OCI-LY3 (cell line): Measurements from ENCODE around the gene OR2T8.

Experiments
- H2AFZ ChIP-seq: fragments of 200-600, 300-600 bp; shearing (Covaris generic); 2 replicates; pipeline ENCODE4 v1.6.0; 2014; ENCODE audit warnings: antibody characterized with exemption, low read depth, low read length
- H3K27ac ChIP-seq: fragments of 200-600, 300-600 bp; sonication (generic); 2 replicates; pipeline ENCODE4 v1.5.1; 2014; ENCODE audit warnings: mild to moderate bottlenecking, low read length, moderate library complexity, mixed read lengths
- H3K27me3 ChIP-seq: fragments of 200-600, 300-600 bp; sonication (generic); 2 replicates; pipeline ENCODE4 v1.6.1; 2014; ENCODE audit warnings: low read depth, low read length, mixed read lengths
- H3K36me3 ChIP-seq: fragments of 200-600, 300-600 bp; sonication (generic); replicated peaks from 2 replicates; pipeline ENCODE3; 2014; ENCODE audit warnings: low read depth, low read length, mixed read lengths
- H3K4me1 ChIP-seq: fragments of 300-600, 200-600 bp; sonication (generic); 2 replicates; pipeline ENCODE4 v1.6.1; 2014; ENCODE audit warnings: low read length, mixed read lengths
- H3K4me2 ChIP-seq: fragments of 200-600, 300-600 bp; sonication (generic); 2 replicates; pipeline ENCODE4 v1.6.1; 2014; ENCODE audit warnings: low read length, mixed read lengths
- H3K4me3 ChIP-seq: fragments of 300-600, 200-600 bp; sonication (generic); 2 replicates; pipeline ENCODE4 v1.5.1; 2014; ENCODE audit warnings: antibody characterized with exemption, mild to moderate bottlenecking, low read length, moderate library complexity
- H3K79me2 ChIP-seq: fragments of 300-600, 200-600 bp; shearing (Covaris generic); 2 replicates; pipeline ENCODE4 v1.6.1; 2014; ENCODE audit warnings: mild to moderate bottlenecking, low read length, mixed read lengths
- H3K9ac ChIP-seq: fragments of 300-600, 200-600 bp; shearing (Covaris generic); 2 replicates; pipeline ENCODE4 v1.6.0; 2014; ENCODE audit warnings: mild to moderate bottlenecking, low read length, moderate library complexity
- H3K9me3 ChIP-seq: fragments of 200-600, 300-600 bp; shearing (Covaris generic); 2 replicates; pipeline ENCODE4 v1.6.1; 2014; ENCODE audit warnings: low read length, mixed read lengths; ENCODE audit not compliant: insufficient read depth
- H4K20me1 ChIP-seq: fragments of 200-600, 300-600 bp; sonication (generic); 2 replicates; pipeline ENCODE4 v1.6.1; 2016; ENCODE audit warnings: low read length, mixed read lengths; ENCODE audit not compliant: insufficient read depth
- EZH2phosphoT487 ChIP-seq: fragments of 200-600 bp; shearing (Covaris generic); IDR thresholded peaks from 2 replicates; pipeline ENCODE4 v1.6.1; 2018; ENCODE audit warnings: antibody characterized with exemption, mixed run types, low read depth
- TF ChIP-seq, protein P1 (sequence below): fragments of 200-600, 300-600 bp; sonication (generic); IDR thresholded peaks from 2 replicates; pipeline ENCODE4 v1.5.1; 2014; ENCODE audit warnings: antibody characterized with exemption, low read length, low read depth

Gene OR2T8

DNA sequence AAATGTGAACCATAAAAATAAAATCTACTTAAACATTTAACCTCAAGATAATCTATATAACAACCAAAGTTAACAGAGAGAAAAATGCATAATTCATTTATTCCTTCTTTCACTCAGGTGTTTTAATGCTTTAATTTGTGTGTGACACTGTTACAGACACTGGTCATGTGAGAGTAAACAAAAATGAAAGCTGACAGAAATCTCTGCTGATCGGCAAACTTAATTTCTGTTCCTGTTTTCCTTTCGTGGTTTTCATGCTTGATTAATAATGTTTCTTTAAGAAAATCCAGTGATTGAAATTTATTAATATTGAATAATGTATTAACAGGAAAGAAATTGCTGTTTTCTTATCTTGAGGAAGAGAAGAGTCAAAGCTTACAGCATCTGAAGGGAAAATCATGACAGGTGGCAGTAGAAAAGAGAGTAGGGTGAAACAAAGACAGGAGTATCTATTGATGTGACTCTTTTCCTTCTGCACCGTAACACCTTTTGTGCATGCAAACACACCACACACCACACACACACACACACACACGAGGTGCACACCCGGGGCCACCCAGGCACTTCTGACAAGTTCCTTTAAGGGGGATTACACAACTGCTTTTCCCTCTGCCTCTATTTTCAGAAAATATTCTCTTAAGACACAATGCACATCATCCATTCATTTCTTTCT lies 46.6 kb downstream of the OR2T8 start:
- Histone ChIP-seq H3K9me3 (no peaks in the 10 kb centered on the region), H3K4me2 (peak overlapping the region; percentile 31), H3K9ac (no peak overlapping the region), H2AFZ (no peak overlapping the region), H3K27ac (no peak overlapping the region), H4K20me1 (no peaks in the 10 kb centered on the region), H3K79me2 (no peaks in the 10 kb centered on the region), H3K27me3 (no peaks in the 10 kb centered on the region), H3K36me3 (no peaks in the 10 kb centered on the region), H3K4me3 (peak overlapping the region; percentile 7; the same call in 1 of the 2 replicates), H3K4me1 (peaks cover 9% of the 10 kb centered on the region)
- TF ChIP-seq, protein P1, sequence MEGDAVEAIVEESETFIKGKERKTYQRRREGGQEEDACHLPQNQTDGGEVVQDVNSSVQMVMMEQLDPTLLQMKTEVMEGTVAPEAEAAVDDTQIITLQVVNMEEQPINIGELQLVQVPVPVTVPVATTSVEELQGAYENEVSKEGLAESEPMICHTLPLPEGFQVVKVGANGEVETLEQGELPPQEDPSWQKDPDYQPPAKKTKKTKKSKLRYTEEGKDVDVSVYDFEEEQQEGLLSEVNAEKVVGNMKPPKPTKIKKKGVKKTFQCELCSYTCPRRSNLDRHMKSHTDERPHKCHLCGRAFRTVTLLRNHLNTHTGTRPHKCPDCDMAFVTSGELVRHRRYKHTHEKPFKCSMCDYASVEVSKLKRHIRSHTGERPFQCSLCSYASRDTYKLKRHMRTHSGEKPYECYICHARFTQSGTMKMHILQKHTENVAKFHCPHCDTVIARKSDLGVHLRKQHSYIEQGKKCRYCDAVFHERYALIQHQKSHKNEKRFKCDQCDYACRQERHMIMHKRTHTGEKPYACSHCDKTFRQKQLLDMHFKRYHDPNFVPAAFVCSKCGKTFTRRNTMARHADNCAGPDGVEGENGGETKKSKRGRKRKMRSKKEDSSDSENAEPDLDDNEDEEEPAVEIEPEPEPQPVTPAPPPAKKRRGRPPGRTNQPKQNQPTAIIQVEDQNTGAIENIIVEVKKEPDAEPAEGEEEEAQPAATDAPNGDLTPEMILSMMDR = no peak
- TF ChIP-seq EZH2phosphoT487 = no peak
